Liver (tissue), 9 donors: Measurements from ENCODE around the gene PIEZO2. TPM values are rescaled to one million over a fixed set of nuclear protein-coding genes. Genes with fewer than 3 reads are reported as not detected.
A peak's percentile ranks its signal among the peaks of the same experiment; 100 is the strongest.
"Not testable (repeated sequence)": the region's sequence is repeated elsewhere in the genome, so short reads cannot be mapped to it uniquely, and the experiment has no call there.

Experiments
- DNase-seq: peaks from one replicate; pipeline ENCODE4 v3.0.0-alpha.2; 2017; ENCODE audit warnings: low spot score
- H3K27ac ChIP-seq, 2 donors: one replicate each; pipeline ENCODE4 v1.7.0; 2013; ENCODE audit warnings: inconsistent platforms in 2 of 2, low read length in 2 of 2, control low read depth in 1 of 2, low read depth in 1 of 2, mild to moderate bottlenecking in 1 of 2
- H3K27me3 ChIP-seq, 4 donors: one replicate each; pipeline versions ENCODE4 v1.6.1 to v1.7.0; 2013; ENCODE audit warnings: low read length in 3 of 4, inconsistent platforms in 1 of 4, mild to moderate bottlenecking in 1 of 4, moderate library complexity in 1 of 4; ENCODE audit not compliant: control insufficient read depth in 4 of 4, insufficient read depth in 4 of 4
- H3K36me3 ChIP-seq, 4 donors: one replicate each; pipeline versions ENCODE4 v1.6.1 to v1.7.0; 2013; ENCODE audit warnings: low read length in 3 of 4, mild to moderate bottlenecking in 3 of 4, low read depth in 1 of 4, moderate library complexity in 1 of 4; ENCODE audit not compliant: control insufficient read depth in 4 of 4, insufficient read depth in 3 of 4
- H3K4me1 ChIP-seq, 4 donors: one replicate each; pipeline versions ENCODE4 v1.6.1 to v1.7.0; 2013; ENCODE audit warnings: low read length in 3 of 4, mild to moderate bottlenecking in 3 of 4, moderate library complexity in 1 of 4; ENCODE audit not compliant: control insufficient read depth in 4 of 4, insufficient read depth in 4 of 4
- H3K4me3 ChIP-seq, 3 donors: one replicate each; pipeline versions ENCODE4 v1.6.1 to v1.7.0; 2013; ENCODE audit warnings: low read length in 3 of 3, control low read depth in 1 of 3, low read depth in 1 of 3, mild to moderate bottlenecking in 1 of 3
- H3K9ac ChIP-seq, 2 donors: one replicate each; pipeline ENCODE4 v1.7.0; 2013; ENCODE audit warnings: low read length in 2 of 2, mild to moderate bottlenecking in 2 of 2, moderate library complexity in 2 of 2, control low read depth in 1 of 2, low read depth in 1 of 2
- H3K9me3 ChIP-seq, 4 donors: one replicate each; pipeline versions ENCODE4 v1.6.1 to v1.7.0; 2013; ENCODE audit warnings: low read length in 3 of 4; ENCODE audit not compliant: control insufficient read depth in 4 of 4
- ATF3 ChIP-seq: IDR thresholded peaks from 2 replicates; pipeline ENCODE4 v1.6.1; 2016; ENCODE audit warnings: antibody characterized with exemption
- CTCF ChIP-seq: fragments of 150-350 bp; IDR thresholded peaks from 2 replicates; pipeline ENCODE4 v1.5.1; 2017; ENCODE audit warnings: improper control_type of control experiment, low read depth, low read length; ENCODE audit not compliant: missing input control
- EGR1 ChIP-seq, 2 donors: IDR thresholded peaks; 2 replicates each; pipeline ENCODE4 v1.6.1; 2016 to 2018; ENCODE audit warnings: antibody characterized with exemption in 2 of 2, low read depth in 2 of 2
- FOXA1 ChIP-seq: IDR thresholded peaks from 2 replicates; pipeline ENCODE4 v1.6.1; 2016; ENCODE audit warnings: antibody characterized with exemption
- FOXA2 ChIP-seq: IDR thresholded peaks from 2 replicates; pipeline ENCODE4 v1.6.1; 2016; ENCODE audit warnings: antibody characterized with exemption
- GABPA ChIP-seq, 2 donors: IDR thresholded peaks in 1 of 2; conservative IDR thresholded peaks in 1 of 2; 2 replicates each; pipeline ENCODE4 v1.6.1; 2016; ENCODE audit warnings: antibody characterized with exemption in 2 of 2, mild to moderate bottlenecking in 1 of 2, moderate library complexity in 1 of 2
- HNF4A ChIP-seq, 2 donors: conservative IDR thresholded peaks; 2 replicates each; pipeline ENCODE4 v1.6.1; 2016; ENCODE audit warnings: antibody characterized with exemption in 2 of 2, mild to moderate bottlenecking in 2 of 2
- HNF4G ChIP-seq: IDR thresholded peaks from 2 replicates; pipeline ENCODE4 v1.6.1; 2016; ENCODE audit warnings: antibody characterized with exemption
- JUND ChIP-seq, 2 donors: IDR thresholded peaks; 2 replicates each; pipeline ENCODE4 v1.6.1; 2016; ENCODE audit warnings: antibody characterized with exemption in 2 of 2
- MAX ChIP-seq: IDR thresholded peaks from 2 replicates; pipeline ENCODE4 v1.6.1; 2016; ENCODE audit warnings: antibody characterized with exemption
- RAD21 ChIP-seq, 2 donors: IDR thresholded peaks; 2 replicates each; pipeline ENCODE4 v1.6.1; 2016; ENCODE audit warnings: antibody characterized with exemption in 2 of 2, mild to moderate bottlenecking in 2 of 2
- REST ChIP-seq: IDR thresholded peaks from 2 replicates; pipeline ENCODE4 v1.6.1; 2016; ENCODE audit warnings: antibody characterized with exemption, mild to moderate bottlenecking
- RXRA ChIP-seq, 2 donors: IDR thresholded peaks; 2 replicates each; pipeline ENCODE4 v1.6.1; 2017 to 2018; ENCODE audit warnings: antibody characterized with exemption in 2 of 2, mild to moderate bottlenecking in 1 of 2
- SP1 ChIP-seq: IDR thresholded peaks from 2 replicates; pipeline ENCODE4 v1.6.1; 2018; ENCODE audit warnings: antibody characterized with exemption, mild to moderate bottlenecking
- TAF1 ChIP-seq: conservative IDR thresholded peaks from 2 replicates; pipeline ENCODE4 v1.6.1; 2016; ENCODE audit warnings: antibody characterized with exemption, mild to moderate bottlenecking
- YY1 ChIP-seq: IDR thresholded peaks from 2 replicates; pipeline ENCODE4 v1.6.1; 2016; ENCODE audit warnings: antibody characterized with exemption, mild to moderate bottlenecking
- ZBTB33 ChIP-seq: IDR thresholded peaks from 2 replicates; pipeline ENCODE4 v1.6.1; 2016; ENCODE audit warnings: antibody characterized with exemption
- WGBS: extraction: QIAGEN DNeasy Blood & Tissue Kit; methylation state at CpG from one replicate; pipeline ENCODE4 v1.1.7; 2013; 5-methylcytosine and 5-hydroxymethylcytosine counted together
- polyA plus RNA-seq, 2 donors: library from polyadenylated mRNA; stranded (reverse) in 1 of 2; unstranded in 1 of 2; fragments of 200-250 nt in 1 of 2; fragments of >200 nt in 1 of 2; fragmentation: Nextera tagmentation in 1 of 2; extraction: Ambion mirVana in 1 of 2; gene quantifications; one replicate each; pipeline versions ENCODE4 v1.2.1 to v1.2.3, GENCODE V29; 2013 to 2015
- total RNA-seq, 2 donors: library from RNA; depleted of rRNA; stranded (reverse); fragments of >200 nt; gene quantifications; one replicate each; pipeline ENCODE4 v1.2.3, GENCODE V29; 2014
- donor health status: healthy.
- donor health status: healthy.
- donor health status: healthy.
- donor health status: healthy.
- donor health status: healthy.

The PIEZO2 gene
- total and polyA plus RNA-seq, 4 donors = 1.1 to 12.3 (median 4.8) TPM

- no peak for TF ChIP-seq FOXA2
- no peak for TF ChIP-seq HNF4G
- no peak for DNase-seq
- Histone ChIP-seq H3K27me3 (no peaks in the 10 kb centered on the region), H3K27ac (no peak overlapping the region), H3K4me3 (no peak overlapping the region), H3K9ac (no peak overlapping the region), H3K36me3 (no peaks in the 10 kb centered on the region), H3K4me1 (peaks cover 0 to 7% (median 2%) of the 10 kb centered on the region in 4 donors), H3K9me3 (no peaks in the 10 kb centered on the region)
- WGBS = 92% methylated on average over 23 of the region's 23 CpGs
Measured at GRCh38 chr18:10916387-10916786, 233.0 kb downstream of the PIEZO2 start.

GRCh38 chr18:10915748-10916147 is 233.6 kb downstream of the PIEZO2 start:
- WGBS = 97% methylated on average over 5 of the region's 5 CpGs
- not testable (repeated sequence) for H3K9ac ChIP-seq, H3K36me3 ChIP-seq, H3K4me3 ChIP-seq, H3K9me3 ChIP-seq, H3K27me3 ChIP-seq, H3K27ac ChIP-seq, H3K4me1 ChIP-seq, DNase-seq

- H3K9me3 ChIP-seq, H3K4me3 ChIP-seq, H3K27me3 ChIP-seq, H3K36me3 ChIP-seq, H3K4me1 ChIP-seq, H3K9ac ChIP-seq, DNase-seq: not testable (repeated sequence)
- peak overlapping the region in 1 of 2 donors; percentile 37 for H3K27ac ChIP-seq
- TF ChIP-seq RXRA (IDR thresholded peaks at IDR 0.05) (peak in 1 of 2 donors; percentile 32), YY1 (peak; percentile 19), RAD21 (IDR thresholded peaks at IDR 0.05) (peak in 1 of 2 donors; percentile 5), REST (peak; percentile 28), GABPA (IDR thresholded peaks at IDR 0.05 in 1 of 2, conservative IDR thresholded peaks at IDR 0.05 in 1 of 2) (peak in 1 of 2 donors; percentile 48), HNF4A (conservative IDR thresholded peaks at IDR 0.05) (peak; percentile 48 to 73), SP1 (peak; percentile 31)
- 57% methylated on average over 6 of the region's 8 CpGs for WGBS
Measured at GRCh38 chr18:10914610-10915009, 234.8 kb downstream of the PIEZO2 start.

GRCh38 chr18:10913919-10914318 is 235.4 kb downstream of the PIEZO2 start:
- DNase-seq = no peak
- Histone ChIP-seq H3K4me3 (no peak overlapping the region), H3K9ac (no peak overlapping the region), H3K27ac (no peak overlapping the region), H3K4me1 (peaks cover 0 to 12% (median 8%) of the 10 kb centered on the region in 4 donors), H3K27me3 (no peaks in the 10 kb centered on the region), H3K36me3 (no peaks in the 10 kb centered on the region), H3K9me3 (no peaks in the 10 kb centered on the region)
- 76% methylated on average over 4 of the region's 4 CpGs for WGBS
- TF ChIP-seq HNF4A (conservative IDR thresholded peaks at IDR 0.05) (no peak), JUND (IDR thresholded peaks at IDR 0.05) (no peak), FOXA1 (no peak), ATF3 (no peak), RXRA (IDR thresholded peaks at IDR 0.05) (no peak), FOXA2 (no peak), EGR1 (IDR thresholded peaks at IDR 0.05; ENCODE audit: low read depth in 2 of 2) (no peak), TAF1 (no peak), ZBTB33 (no peak), MAX (no peak), YY1 (no peak), RAD21 (IDR thresholded peaks at IDR 0.05) (no peak), CTCF (no peak), HNF4G (no peak), GABPA (IDR thresholded peaks at IDR 0.05 in 1 of 2, conservative IDR thresholded peaks at IDR 0.05 in 1 of 2) (no peak)
